Kidney (tissue), 14 donors: ENCODE data around the gene ZBTB32. TPM values are rescaled to one million over a fixed set of nuclear protein-coding genes. Genes with fewer than 3 reads are reported as not detected.

Experiments
- DNase-seq, 5 donors: peaks; one replicate each; pipeline ENCODE4 v3.0.0-alpha.2; 2013 to 2020
- FAIRE-seq: peaks from 2 replicates; lab custom pipeline; 2012; peaks lifted over from hg19 to GRCh38; lab: Jason Lieb, UNC
- H3K27ac ChIP-seq, 2 donors: one replicate each; pipeline ENCODE4 v1.7.0; 2013; ENCODE audit warnings: low read depth in 2 of 2, low read length in 2 of 2, inconsistent platforms in 1 of 2
- H3K27me3 ChIP-seq: one replicate; pipeline ENCODE4 v1.7.1; 2013; ENCODE audit warnings: low read length, inconsistent platforms; ENCODE audit not compliant: control insufficient read depth, insufficient read depth
- H3K36me3 ChIP-seq, 3 donors: one replicate each; pipeline versions ENCODE4 v1.7.0 to v1.7.1; 2013; ENCODE audit warnings: low read length in 3 of 3, control low read depth in 1 of 3, inconsistent platforms in 1 of 3; ENCODE audit not compliant: insufficient read depth in 3 of 3, control insufficient read depth in 2 of 3
- H3K4me1 ChIP-seq, 3 donors: one replicate each; pipeline versions ENCODE4 v1.7.0 to v1.7.1; 2013; ENCODE audit warnings: low read length in 3 of 3, inconsistent platforms in 1 of 3, low read depth in 1 of 3; ENCODE audit not compliant: control insufficient read depth in 2 of 3, insufficient read depth in 2 of 3
- H3K4me3 ChIP-seq, 3 donors: one replicate each; pipeline versions ENCODE4 v1.7.0 to v1.8.1; 2013; ENCODE audit warnings: low read length in 3 of 3, control low read depth in 1 of 3, inconsistent platforms in 1 of 3
- H3K9ac ChIP-seq, 3 donors: one replicate each; pipeline versions ENCODE4 v1.7.0 to v1.7.1; 2013; ENCODE audit warnings: low read length in 3 of 3, control low read depth in 1 of 3, inconsistent platforms in 1 of 3
- H3K9me3 ChIP-seq, 3 donors: one replicate each; pipeline versions ENCODE4 v1.7.0 to v1.7.1; 2013; ENCODE audit warnings: low read length in 3 of 3, control low read depth in 1 of 3, inconsistent platforms in 1 of 3; ENCODE audit not compliant: control insufficient read depth in 2 of 3, insufficient read depth in 1 of 3
- CTCF ChIP-seq: IDR thresholded peaks from 3 replicates; pipeline ENCODE4 v1.5.1; 2012; ENCODE audit warnings: mild to moderate bottlenecking, moderate library complexity, borderline replicate concordance; ENCODE audit not compliant: insufficient read depth; ENCODE audit errors: extremely low read depth
- intact Hi-C: fragments of 100-400 bp; cut with DNase I; formaldehyde crosslinking; loops from one replicate; pipeline ENCODE4 v1.11.1; 2022
- polyA plus RNA-seq: library from polyadenylated mRNA; stranded (reverse); fragments of 350-450 nt; fragmentation: Illumina TruSeq; extraction: RNeasy Lipid Tissue Mini Kit (QIAGEN cat#74804); gene quantifications from one replicate; pipeline ENCODE4 v1.2.3, GENCODE V29; 2014; ENCODE audit warnings: low read depth, low replicate concordance; ENCODE audit not compliant: insufficient read depth
- total RNA-seq: library from RNA; stranded (reverse); fragmentation: NEBNext Ultra II Directional; extraction: Animal tissue kit (Norgen Biotek cat#: 25700); gene quantifications from one replicate; pipeline ENCODE4 v1.2.1, GENCODE V29; 2021
- donor health status: control.
- donor health status: control.
- donor health status: control.
- donor health status: control.
- donor health status: control.
- donor health status: DM: yes; HTN: yes; CAD: no.
- donor health status: Normal renal cell carcinoma (clear cell type).

ZBTB32 gene
- total and polyA plus RNA-seq, 2 donors from 2014 or later = 1.8 TPM; not detected in 1

DNA sequence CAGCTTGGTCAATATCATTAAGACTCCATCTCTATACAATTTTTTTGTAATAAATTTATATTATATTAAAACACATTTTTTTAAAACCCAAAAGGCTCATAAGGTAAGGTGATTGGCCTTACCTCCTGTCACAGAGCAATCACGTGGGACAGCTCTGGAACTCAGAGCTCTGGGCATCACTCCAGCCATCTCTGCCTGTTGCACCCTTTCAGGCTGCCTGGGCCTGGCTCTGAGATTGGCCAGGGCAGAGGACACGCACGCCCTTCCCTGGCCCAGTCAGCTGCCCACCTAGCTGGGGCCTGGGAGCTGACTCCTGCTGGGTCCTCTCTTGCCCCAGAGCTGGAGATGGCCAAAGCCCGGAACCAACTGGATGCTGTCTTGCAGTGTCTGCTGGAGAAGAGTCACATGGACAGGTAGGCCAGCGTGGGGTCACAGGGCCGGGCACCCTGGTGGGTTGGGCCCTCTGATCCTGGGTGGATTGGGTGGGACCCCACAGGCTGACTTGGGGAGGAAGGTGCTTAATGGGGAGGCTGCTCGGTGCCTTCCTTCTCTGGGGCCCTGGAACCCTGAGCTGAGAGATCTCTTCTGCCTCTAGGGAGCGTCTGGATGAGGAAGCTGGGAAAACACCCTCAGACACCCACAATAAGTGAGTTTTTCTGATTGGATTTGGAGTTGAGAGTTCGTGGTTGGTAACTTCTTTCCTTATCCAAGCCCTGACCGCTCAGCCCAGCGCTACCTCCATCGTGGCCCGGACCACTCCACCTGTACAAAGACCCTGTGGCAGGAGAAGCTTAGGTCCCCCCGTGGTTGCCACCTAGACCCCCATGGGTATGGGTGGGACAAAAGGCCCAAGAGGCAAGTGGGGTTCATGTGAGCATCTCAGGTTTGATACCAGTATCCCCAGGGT, 47.7 kb downstream of the ZBTB32 start:
- H3K9ac ChIP-seq = no peak overlapping the region
- no peak overlapping the region for H3K4me3 ChIP-seq

GRCh38 chr19:35752746-35753350, 48.5 kb downstream of the ZBTB32 start:
- Histone ChIP-seq H3K9ac (no peak overlapping the region), H3K4me1 (peaks cover 2 to 15% (median 4%) of the 10 kb centered on the region in 3 donors), H3K4me3 (no peak overlapping the region), H3K9me3 (no peaks in the 10 kb centered on the region), H3K36me3 (peaks cover 0 to 22% (median 10%) of the 10 kb centered on the region in 3 donors), H3K27ac (no peak overlapping the region), H3K27me3 (no peaks in the 10 kb centered on the region)
- FAIRE-seq (no peak), DNase-seq (no peak)
- intact Hi-C loops = no loop called here
- no peak for TF ChIP-seq CTCF

More for the DNA sequence above, 47.7 kb downstream of the ZBTB32 start:
- DNase-seq = no peak
- no peak for FAIRE-seq
- TF ChIP-seq CTCF = no peak
- H3K9me3 ChIP-seq = no peaks in the 10 kb centered on the region
- peaks cover 2 to 12% (median 4%) of the 10 kb centered on the region in 3 donors for H3K4me1 ChIP-seq
- H3K36me3 ChIP-seq = peaks cover 0 to 22% (median 10%) of the 10 kb centered on the region in 3 donors
- intact Hi-C loops = no loop called here
- no peaks in the 10 kb centered on the region for H3K27me3 ChIP-seq
- no peak overlapping the region for H3K27ac ChIP-seq

- Histone ChIP-seq H3K4me1 (peaks cover 0 to 12% (median 4%) of the 10 kb centered on the region in 3 donors), H3K9me3 (no peaks in the 10 kb centered on the region), H3K27ac (no peak overlapping the region), H3K27me3 (no peaks in the 10 kb centered on the region), H3K4me3 (no peak overlapping the region), H3K9ac (no peak overlapping the region), H3K36me3 (peaks cover 0 to 22% (median 10%) of the 10 kb centered on the region in 3 donors)
- peak in 2 of 5 donors; percentile 56 to 77 for DNase-seq
- no peak for FAIRE-seq
- no peak for TF ChIP-seq CTCF
- intact Hi-C loops = no loop called here
These were observed 49.4 kb downstream of the ZBTB32 start for GRCh38 chr19:35753634-35754369.
